ENCODE data around the gene COPS9.

The COPS9 gene

DNA sequence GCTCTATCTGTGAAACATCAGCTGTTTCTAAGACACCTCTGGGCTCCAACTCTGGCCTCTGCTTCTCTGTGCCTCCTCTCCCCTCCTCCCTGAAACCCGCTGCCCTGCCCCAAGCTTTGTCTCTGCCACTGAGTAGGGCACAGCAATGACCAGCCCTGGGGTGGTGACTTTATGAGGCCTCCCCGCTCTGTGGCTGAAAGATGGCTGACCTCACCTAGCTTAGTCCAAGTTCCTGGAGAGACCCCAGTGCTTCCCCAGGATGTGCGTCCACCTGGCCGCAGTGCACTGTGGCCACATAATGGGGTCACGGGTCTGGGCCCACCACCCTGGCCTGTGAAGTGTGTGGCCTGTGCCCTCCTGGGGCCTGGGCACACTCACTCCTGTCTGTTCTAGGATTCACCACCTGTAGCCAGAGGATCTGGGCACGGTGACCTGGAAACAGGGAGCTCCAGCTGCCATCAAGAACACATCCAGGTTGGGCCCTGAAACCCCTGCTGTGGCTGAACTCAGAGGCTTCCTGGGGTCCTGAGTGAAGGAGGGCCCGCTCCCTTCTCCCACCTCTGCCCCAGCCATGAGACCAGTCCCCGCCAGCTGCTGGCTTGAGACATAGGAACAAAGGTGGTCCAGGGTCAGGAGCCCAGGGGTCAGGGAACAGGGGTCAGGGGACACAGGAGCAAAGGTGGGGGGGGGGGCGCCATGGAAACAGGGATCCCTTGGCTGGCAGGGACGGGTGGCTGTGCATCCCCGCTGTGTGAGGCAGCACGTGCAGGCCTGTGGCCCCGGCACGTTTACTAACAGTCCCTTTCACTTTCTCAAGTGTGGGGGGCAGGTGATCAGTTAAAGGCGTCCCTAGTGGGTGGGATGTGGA lies 33.6 kb upstream of the COPS9 start:
- no peak for TF ChIP-seq POLR2A (IDR thresholded peaks at IDR 0.05; ENCODE audit: low read length)
- no peak for TF ChIP-seq GATA1 (IDR thresholded peaks at IDR 0.05; ENCODE audit: low read depth, low read length)
- no peak for DNase-seq

DNA sequence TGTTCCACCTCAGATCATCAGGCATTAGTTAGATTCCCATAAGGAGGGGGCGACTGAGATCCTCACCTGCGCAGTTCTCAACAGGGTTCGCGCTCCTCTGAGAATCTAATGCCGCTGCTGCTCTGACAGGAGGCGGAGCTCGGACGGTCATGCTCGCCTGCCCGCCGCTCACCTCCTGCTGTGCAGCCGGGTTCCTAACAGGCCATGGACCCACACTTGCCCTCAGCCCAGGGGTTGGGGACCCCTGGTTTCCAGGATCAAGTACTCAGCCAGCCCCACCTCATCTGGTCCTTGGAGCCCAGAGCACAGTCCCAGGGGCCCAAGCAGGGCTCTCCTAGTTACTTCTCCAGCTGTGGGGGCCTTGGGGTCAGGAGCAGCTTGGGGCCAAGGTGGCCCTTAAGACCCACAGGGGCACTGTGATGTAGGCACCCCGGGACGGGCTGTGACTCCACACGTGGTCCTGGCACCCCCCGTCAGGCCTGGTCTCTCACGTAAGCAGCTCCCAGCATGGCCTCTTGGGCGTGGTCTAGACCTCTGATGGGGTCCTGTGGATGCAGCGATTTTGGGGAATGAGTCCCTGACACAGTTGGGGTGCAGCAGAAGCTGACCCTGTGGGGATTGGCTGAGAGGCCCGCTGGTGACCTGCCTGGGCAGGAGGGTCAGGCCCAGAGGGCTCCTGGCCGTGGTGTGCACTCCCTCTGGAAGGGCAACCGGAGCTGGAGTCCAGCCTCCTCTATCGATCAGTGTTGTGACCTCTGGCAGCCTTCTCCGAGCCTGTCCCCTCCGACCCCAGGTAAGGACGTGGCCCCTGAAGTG lies 32.6 kb upstream of the COPS9 start:
- DNase-seq = no peak

DNA sequence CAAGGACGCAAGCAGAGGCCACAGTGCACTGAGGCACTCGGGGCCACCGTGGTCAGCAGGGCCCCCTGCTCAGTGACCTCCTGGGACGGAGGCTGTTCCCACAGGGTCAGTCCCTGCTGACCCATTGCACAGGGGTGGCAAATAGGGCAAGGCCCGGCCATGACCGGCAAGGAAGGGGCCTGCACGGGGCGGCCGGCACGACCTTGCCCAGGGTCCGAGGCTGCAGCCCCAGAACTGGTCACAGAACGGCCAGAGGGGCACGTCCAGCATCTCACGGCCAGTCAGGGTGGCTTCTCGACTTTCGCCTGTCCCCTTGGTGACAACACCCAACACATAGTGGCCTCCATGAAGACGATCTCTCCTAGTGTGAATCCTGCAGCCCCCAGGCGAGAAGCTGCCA lies 31.9 kb upstream of the COPS9 start:
- no peak for DNase-seq
- TF ChIP-seq POLR2A (IDR thresholded peaks at IDR 0.05; ENCODE audit: low read length) = no peak
- no peak for TF ChIP-seq GATA1 (IDR thresholded peaks at IDR 0.05; ENCODE audit: low read depth, low read length)

More for the DNA sequence above, 32.6 kb upstream of the COPS9 start:
- TF ChIP-seq GATA1 (IDR thresholded peaks at IDR 0.05; ENCODE audit: low read depth, low read length) (no peak), POLR2A (IDR thresholded peaks at IDR 0.05; ENCODE audit: low read length) (no peak)

DNA sequence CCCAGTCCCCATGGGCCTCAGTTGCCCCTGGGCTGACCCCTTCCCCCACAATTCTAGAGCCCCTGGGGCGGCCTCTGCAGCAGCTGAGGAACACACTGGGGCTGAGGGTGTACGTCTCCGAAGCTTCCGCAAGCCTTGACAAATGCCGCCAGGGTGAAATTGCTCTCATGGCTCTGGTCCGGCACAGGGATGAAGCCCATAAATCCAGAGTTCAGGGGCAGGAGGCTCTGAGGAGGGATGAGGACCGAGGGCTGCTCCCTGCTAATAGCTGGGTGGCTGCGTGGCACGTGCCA lies 31.4 kb upstream of the COPS9 start:
- TF ChIP-seq GATA1 (IDR thresholded peaks at IDR 0.05; ENCODE audit: low read depth, low read length) (no peak), POLR2A (IDR thresholded peaks at IDR 0.05; ENCODE audit: low read length) (no peak)
- no peak for DNase-seq

DNA sequence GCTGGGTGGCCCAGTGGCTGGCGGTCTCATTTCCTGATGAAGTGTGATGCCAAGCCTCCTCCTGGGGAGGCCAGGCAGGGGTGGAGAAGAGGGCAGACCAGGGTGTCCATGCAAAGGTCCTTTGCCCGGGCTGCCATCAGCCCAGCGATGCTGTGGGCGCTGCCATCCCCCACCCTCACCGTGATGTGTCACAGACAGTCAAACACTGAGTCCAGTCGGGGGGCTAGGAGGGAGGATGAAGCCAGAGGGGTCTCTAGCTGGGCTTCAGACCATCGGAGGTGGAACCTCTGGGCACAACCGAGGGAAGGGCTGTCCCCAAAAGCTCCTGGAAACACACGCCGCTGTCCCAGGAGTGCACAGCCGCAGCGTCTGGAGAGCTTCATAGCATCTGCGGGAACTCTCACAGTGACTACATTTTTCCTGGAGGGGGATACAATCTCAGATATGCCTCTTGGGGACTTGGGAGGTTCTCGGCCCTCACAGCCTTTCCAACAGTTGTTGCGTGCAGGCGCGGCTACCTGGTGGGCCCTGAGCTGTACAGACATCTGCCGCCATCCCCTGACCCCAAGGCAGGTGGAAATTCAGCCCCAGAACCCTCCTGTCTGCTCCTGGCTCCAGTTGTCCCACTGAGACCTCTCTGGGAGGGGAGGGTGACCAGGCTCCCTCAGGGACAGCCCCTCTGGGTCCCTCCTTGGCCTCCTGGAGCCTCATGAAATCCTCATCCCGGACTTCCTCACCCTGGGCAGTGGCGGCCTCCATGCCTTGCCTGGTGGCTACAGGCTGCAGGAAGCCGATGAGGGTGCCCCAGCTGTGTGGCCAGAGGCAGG lies 30.9 kb upstream of the COPS9 start:
- no peak for TF ChIP-seq POLR2A (IDR thresholded peaks at IDR 0.05; ENCODE audit: low read length)
- no peak for TF ChIP-seq GATA1 (IDR thresholded peaks at IDR 0.05; ENCODE audit: low read depth, low read length)
- no peak for DNase-seq

DNA sequence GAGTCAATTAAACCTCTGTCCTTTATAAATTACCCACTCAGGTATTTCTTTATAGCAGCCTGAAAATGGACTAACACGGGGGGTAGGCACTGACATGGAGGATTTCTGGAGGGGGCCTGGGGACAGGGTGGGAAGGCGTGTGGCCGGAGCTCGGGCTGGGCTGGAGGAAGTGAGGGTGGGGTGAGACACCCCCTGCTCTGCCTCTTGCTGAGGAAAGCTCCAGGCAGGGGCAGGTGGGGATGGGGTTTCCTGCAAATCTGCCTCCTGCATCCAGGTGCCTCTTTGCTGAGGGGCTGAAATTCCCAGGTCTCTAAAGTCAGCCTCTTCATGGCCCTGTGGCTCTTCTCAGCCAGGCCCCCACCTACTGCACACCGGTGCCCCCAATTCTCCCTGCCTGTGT lies 30.1 kb upstream of the COPS9 start:
- TF ChIP-seq POLR2A (IDR thresholded peaks at IDR 0.05; ENCODE audit: low read length) (no peak), GATA1 (IDR thresholded peaks at IDR 0.05; ENCODE audit: low read depth, low read length) (no peak)

DNA sequence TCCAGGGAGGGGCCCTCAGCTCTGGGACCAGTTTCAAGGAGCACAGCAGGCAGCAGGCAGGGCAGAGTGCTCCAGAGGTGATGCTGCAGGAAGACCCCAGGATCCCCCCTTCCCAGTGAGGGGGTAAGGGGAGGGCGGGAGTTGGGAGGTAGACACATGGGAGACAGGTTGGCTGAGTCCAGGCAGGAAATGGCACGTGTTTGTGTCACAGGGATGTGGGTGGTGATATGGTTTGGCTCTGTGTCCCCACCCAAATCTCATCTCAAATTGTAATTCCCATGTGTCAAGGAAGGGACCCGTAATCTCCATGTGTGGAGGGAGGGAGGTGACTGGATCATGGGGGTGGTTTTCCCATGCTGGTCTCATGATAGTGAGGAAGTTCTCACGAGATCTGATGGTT lies 29.6 kb upstream of the COPS9 start:
- TF ChIP-seq GATA1 (IDR thresholded peaks at IDR 0.05; ENCODE audit: low read depth, low read length) (no peak), POLR2A (IDR thresholded peaks at IDR 0.05; ENCODE audit: low read length) (no peak)
- no peak for DNase-seq

More for the DNA sequence above, 30.1 kb upstream of the COPS9 start:
- no peak for DNase-seq

DNA sequence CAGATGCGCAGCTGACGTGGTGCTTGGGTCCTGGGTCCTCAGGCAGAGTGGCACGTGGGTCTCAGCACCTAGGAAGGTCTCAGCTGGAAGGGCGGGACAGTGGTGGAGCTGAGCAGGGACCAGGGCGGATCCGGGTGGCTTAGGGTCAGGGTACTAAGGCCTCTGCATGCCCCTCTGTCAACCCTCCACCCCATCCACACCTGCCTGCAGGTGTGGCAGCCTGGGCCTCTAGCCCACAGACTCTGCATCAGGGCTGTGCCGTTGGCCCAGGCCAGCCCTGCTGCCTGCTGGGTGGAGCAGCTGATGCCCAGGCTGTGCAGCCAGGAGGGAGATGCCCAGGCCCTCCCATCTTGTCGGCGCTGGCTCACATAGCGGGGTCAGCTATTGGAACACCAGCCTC lies 28.9 kb upstream of the COPS9 start:
- DNase-seq = no peak
- TF ChIP-seq GATA1 (IDR thresholded peaks at IDR 0.05; ENCODE audit: low read depth, low read length) (no peak), POLR2A (IDR thresholded peaks at IDR 0.05; ENCODE audit: low read length) (no peak)

DNA sequence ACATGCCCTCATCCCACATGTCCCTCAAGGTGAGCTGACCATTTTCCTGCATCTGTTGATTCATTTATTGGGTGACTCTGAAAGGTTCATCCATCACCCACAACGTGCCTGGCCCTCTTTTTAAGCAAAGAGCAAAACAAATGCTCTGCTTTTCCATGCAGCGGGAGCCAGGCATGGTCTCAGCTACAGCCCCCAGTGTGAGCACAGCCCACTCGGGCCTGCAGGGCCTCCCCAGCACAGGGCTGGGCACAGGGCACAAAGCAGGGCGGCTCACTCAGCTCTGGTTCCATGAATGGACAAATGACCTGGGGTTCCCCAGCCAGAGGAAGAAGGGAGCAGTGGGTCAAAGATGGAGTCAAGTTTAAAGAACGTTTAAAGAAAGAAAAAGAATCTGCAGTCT lies 28.5 kb upstream of the COPS9 start:
- no peak for DNase-seq
- TF ChIP-seq POLR2A (IDR thresholded peaks at IDR 0.05; ENCODE audit: low read length) = no peak
- no peak for TF ChIP-seq GATA1 (IDR thresholded peaks at IDR 0.05; ENCODE audit: low read depth, low read length)

DNA sequence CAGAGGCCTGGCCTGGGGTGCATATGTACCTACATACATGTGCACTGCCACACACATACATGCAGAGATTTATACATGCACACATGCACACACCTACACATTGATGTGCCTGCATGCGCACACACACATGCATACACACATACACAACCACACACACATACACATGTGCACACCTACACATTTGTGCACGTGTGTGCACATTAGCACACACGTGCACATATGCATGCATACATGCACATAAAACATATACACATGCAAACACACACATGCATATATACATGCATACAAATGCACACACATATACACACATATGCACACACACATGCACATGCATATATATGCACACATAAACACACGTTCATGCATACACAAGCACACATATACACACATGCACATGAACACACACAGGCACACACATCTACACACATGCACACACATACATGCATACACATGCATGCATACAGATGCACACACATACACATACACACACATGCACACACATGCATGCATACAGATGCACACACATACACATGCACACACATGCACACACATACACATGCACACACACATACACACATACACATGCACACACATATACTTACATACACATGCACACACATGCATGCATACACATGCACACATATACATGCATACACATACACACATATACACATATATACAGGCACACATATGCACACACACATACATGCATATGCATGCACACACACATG lies 27.9 kb upstream of the COPS9 start:
- no peak for DNase-seq
- TF ChIP-seq GATA1 (IDR thresholded peaks at IDR 0.05; ENCODE audit: low read depth, low read length) (no peak), POLR2A (IDR thresholded peaks at IDR 0.05; ENCODE audit: low read length) (no peak)

DNA sequence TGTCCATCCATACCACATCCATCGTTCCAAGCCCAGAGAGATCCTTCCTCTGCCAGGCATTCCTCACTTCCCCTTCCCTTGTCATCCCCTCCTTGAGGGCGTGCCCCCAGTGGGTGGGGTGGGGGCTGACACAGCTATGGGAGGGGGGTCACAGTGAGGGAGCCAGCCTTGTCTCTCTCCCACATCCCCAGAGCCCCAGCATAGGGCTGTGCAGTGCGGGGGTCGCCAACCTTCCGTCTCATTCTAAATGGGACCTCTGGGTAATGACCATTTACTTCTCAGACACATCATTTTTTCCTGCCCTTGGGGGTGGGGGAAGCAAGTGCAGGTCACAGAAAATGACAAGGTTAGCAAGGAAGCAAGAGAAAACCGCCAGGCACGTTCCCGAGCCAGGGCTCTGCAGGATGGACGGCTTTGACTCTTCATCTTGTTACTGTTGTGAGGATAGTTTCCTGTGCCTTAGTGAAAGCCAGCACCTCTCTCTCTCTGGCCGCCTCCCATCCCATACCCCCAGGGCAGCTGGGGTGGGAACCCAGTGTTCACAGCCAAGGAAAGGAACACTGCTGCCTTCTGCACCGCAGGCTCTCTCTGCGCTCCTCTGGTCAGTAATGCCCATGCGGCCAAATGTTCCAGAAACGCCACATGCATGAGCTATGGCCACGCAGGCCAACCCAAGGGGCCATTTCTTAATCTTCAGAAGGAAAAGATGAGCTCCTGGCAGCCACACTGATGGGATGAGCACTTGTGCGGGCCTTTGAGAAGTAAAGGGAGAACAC lies 27.0 kb upstream of the COPS9 start:
- no peak for DNase-seq
- TF ChIP-seq POLR2A (IDR thresholded peaks at IDR 0.05; ENCODE audit: low read length) = no peak

DNA sequence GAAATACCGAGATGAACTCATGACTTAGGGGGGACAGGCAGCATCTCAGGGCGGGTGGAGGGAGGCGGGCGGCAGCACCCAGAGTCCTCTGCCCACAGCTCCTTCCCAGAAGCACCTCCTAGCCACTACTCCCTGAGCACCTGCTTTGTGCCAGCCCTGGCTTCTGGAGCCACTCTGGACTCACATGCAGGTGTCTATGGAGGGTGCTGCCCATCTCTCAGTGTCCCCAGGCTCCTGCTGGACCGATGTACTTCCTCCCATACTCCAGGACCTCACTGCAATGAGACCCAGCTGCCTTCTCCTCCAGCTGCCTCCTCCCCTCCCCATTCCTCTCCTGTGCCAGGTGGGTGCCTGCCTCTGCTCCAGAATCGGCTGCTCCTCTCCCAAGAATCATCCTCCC lies 26.4 kb upstream of the COPS9 start:
- DNase-seq = no peak

DNA sequence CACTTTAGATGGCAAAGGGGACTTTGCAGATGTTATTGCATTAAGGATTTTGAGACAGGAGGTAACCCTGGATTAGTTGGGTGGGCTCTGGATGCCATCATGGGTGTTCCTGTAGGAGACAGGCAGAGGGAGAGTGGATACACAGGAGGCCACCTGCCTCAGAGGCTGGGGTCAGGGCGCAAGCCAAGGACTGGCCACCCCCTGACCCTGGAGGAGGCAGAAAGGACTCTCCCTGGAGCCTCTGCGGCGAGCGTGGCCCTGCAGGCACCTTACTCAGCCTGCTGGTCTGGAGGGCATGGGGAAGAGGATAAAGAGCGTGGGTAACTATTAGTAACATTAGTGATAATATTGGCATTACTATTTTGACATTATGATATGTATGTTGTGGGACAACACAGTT lies 25.9 kb upstream of the COPS9 start:
- DNase-seq = no peak
- TF ChIP-seq GATA1 (IDR thresholded peaks at IDR 0.05; ENCODE audit: low read depth, low read length) (no peak), POLR2A (IDR thresholded peaks at IDR 0.05; ENCODE audit: low read length) (no peak)

More for the DNA sequence above, 26.4 kb upstream of the COPS9 start:
- no peak for TF ChIP-seq POLR2A (IDR thresholded peaks at IDR 0.05; ENCODE audit: low read length)
- no peak for TF ChIP-seq GATA1 (IDR thresholded peaks at IDR 0.05; ENCODE audit: low read depth, low read length)

Data from erythroblast (primary cell).